T-helper 2 cell treated with Interferon-gamma antibody and Interleukin-4, amounts not matched to agents 100 ng/mL and 5 ng/mL, for 36 hours (primary cell): ENCODE data around the gene FSCN2. TPM values are rescaled to one million over a fixed set of nuclear protein-coding genes. Genes with fewer than 3 reads are reported as not detected.

ENCODE experiments used
- intact Hi-C: fragments of 100-400 bp; cut with micrococcal nuclease; formaldehyde crosslinking; loops from one replicate; pipeline ENCODE4 v1.15.1; 2023
- total RNA-seq: library from RNA; stranded (reverse); gene quantifications from 2 replicates; pipeline ENCODE4 v1.2.3, GENCODE V29; 2022

The FSCN2 gene
- total RNA-seq, 1 donor from 2014 or later: 0.93 TPM

- intact Hi-C loops: loop anchor here (1.0 to 2.0 kb wide), 4 partner anchors 37 to 130 kb away; partner anchors contain the start of gene ARL16
Observed at GRCh38 chr17:81552244-81553017, 24.3 kb downstream of the FSCN2 start, which contains the start of gene FAAP100. Gene FAAP100, minus strand, starts transcription at chr17:81552353. Its CDS starts 23 bp downstream, at chr17:81552330.

DNA sequence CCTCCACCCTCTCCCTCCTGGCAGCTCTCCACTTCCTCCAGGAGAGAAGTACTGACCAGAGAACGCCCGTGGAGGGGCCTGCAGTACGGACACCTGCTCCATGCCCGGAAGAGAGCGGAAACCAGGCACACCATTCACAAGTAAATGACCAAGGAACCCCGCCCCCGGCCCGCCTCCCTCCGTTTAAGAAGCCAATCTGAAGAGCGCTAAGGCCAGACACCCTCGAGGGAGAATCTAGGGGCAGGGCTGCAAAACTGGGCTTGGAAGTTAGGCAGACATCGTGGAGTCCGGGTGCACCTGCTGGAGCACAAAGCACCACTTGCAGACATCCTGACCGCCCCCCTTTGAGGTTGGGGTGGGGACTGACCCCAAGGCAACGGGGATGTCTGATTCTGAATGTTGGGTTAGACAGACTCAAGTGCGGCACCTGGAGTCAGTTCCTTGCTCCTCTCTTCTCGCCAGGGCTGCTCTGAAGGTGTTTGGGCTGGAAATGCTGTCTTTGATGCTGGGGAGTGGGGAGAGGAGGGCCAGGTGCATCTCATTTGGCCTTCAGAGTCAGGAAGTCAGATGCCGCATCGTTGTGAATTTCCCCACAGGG is 24.9 kb downstream of the FSCN2 start:
- intact Hi-C loops: loop anchor here (2.0 kb wide), 2 partner anchors 70 to 130 kb away; partner anchors contain the start of gene ARL16

DNA sequence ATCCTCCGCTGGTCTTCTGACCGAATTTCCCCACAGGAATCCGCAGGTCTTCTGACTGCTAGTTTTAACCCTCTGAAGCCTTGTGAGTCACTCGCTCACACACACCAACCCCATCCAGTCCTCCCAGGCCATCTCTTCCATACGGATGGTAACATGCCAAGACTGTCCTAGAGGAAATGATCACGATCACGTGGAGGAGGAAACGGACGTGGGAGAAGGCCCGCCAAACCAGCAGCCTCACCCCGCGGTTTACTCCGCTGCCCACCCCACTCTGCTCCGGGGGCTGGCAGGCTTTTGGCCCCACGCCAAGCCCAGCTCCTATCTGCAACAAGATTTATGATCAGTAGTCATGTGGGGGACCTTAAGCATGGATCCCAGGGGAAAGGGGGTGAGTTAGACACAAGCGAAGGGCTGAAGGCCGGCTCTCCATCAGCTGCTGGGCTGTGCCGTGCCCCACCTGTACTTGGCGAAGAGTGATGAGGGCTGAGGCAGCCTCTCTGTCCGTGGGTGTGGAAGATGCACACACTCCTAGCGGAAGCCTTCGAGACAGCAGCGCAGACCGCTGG is 25.5 kb downstream of the FSCN2 start:
- intact Hi-C loops: loop anchor here (2.0 kb wide), 2 partner anchors 71 to 129 kb away; partner anchors contain the start of gene ARL16

- intact Hi-C loops: no loop called here
Observed at GRCh38 chr17:81556175-81556691, 28.1 kb downstream of the FSCN2 start.

GRCh38 chr17:81556863-81557262 is 28.7 kb downstream of the FSCN2 start:
- intact Hi-C loops: no loop called here

GRCh38 chr17:81557276-81558114 is 29.3 kb downstream of the FSCN2 start:
- intact Hi-C loops: no loop called here

DNA sequence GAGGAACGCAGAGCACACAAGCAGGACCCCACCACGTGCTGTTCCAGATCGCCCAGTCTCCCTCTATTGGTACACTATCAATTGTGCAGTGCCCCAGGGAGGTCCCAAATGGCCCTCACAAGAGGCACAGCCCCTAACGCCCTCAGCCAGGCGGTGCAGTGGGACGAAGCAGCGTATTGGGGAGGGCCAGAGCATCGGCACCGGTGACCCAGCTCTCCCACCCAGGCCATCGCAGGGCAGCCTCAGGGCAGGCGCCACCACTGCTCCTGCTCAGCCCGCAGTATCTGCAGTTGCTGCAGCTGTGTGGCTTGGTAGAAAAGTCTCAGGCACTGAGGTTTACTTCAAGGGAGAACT is 29.9 kb downstream of the FSCN2 start:
- intact Hi-C loops: no loop called here

- intact Hi-C loops: no loop called here
Observed at GRCh38 chr17:81558941-81559806, 31.0 kb downstream of the FSCN2 start.

- intact Hi-C loops: no loop called here
Observed at GRCh38 chr17:81561494-81561885, 33.3 kb downstream of the FSCN2 start.

GRCh38 chr17:81563861-81564586 is 35.8 kb downstream of the FSCN2 start:
- intact Hi-C loops: no loop called here

- intact Hi-C loops: no loop called here
Observed at GRCh38 chr17:81564778-81565177, 36.6 kb downstream of the FSCN2 start.

GRCh38 chr17:81565231-81565630 is 37.1 kb downstream of the FSCN2 start:
- intact Hi-C loops: no loop called here

DNA sequence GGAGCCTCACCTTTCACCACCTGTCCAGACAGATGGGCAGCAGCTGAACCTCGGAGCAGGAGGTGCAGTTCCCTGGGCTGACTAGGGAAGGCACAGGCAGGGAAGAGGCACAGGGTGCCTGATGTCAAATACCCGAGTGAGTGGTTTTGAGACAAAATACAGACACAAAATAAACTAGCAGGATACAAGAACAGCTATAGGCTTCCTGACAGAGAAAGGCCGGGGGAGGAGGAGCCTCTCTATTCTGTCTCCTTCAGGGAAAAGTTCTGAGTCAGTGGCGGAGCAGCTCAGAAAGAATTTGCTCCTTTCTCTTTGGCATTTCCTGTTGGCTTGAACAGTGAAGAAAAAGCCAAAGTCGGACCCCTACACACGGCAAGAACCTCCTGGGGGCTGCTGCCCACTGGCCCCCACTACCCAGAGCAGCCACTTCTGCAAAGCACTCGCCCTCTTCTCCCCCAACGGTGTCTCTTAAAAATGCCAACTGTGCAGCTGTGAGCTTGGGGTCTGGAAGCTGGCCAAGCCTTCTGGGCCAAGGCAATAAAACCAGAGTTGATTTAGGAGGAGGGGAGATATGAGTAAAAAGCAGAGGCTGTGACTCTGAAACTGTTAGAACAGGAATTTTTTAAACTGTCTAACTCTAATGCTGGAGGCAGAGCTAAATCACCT is 38.4 kb downstream of the FSCN2 start:
- intact Hi-C loops: no loop called here

DNA sequence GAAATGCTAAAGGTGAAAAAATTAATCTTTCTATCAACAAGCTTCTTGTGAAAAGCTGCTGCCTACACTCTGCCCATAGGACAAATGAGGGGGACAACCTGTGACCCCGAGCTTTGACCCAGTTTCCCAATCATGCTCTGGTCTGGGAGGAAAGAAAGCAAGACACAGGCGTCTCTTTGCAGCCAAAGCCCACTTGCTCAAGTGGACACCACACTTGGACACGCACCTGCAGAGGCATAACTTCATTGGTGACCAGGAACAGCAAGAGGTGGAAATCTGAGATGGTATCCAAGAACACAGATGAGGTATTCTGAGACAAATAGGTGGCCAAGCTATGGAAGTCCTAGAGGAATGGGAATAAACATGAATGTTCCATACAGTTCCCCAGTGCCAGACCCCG is 39.0 kb downstream of the FSCN2 start:
- intact Hi-C loops: no loop called here

DNA sequence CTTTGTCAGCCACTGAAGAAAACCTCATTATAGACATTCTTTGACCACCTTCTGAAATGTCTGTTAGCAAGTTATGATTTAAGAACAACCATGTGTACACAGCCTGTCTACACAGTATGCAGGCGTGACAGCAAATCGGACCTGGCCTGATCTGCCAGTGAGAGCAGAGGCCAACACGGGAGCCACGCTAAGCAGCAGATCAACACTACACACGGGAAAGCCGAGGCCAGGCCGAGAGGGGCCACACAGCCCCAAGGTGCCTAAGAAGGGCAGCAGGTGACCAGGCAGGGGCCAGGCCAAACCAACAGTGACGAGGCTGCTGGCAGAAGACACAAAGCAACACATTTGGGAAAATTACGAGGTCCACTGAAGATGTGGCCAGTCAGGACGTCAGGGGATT is 40.2 kb downstream of the FSCN2 start:
- intact Hi-C loops: no loop called here

DNA sequence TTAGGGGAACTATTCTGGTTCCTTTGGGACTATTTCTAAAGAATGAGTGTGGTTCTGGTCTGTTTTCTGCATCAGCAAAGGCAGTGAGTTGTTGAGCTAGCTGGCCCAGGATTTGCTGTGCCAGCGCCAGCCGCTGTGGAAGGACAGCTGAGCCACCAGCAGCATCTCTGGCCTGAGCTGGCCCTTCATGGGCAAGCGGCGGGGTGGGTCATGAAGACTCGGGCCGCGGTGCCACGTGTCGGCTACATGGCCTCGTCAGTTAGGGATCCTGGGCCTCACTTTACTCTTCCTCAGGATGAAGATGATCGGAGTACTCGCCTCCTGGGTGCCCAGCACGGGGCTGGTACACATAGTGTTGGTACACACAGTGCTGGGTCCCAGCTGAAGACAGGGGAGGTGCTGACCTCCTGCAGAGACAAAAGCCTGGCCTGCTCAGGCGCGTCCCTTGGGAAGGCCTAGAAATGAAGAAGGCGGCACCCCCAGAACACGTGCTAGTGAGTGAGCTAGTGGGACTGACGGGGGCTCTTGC is 41.9 kb downstream of the FSCN2 start:
- intact Hi-C loops: no loop called here

GRCh38 chr17:81570964-81571363 is 42.8 kb downstream of the FSCN2 start:
- intact Hi-C loops: no loop called here

GRCh38 chr17:81572563-81573168 is 44.5 kb downstream of the FSCN2 start:
- intact Hi-C loops: no loop called here
